Left lung (tissue), 10 donors: ENCODE results near the gene TRIP13. TPM values are rescaled to one million over a fixed set of nuclear protein-coding genes. Genes with fewer than 3 reads are reported as not detected.

Source experiments
- ATAC-seq: fragments of 200-7000 bp; cut with Tn5 transposase; one replicate; pipeline ENCODE4 v1.9.1; 2020; ENCODE audit warnings: moderate library complexity
- DNase-seq, 4 donors: peaks; one replicate each; pipeline ENCODE4 v3.0.0-alpha.2; 2013 to 2020
- H3K27ac ChIP-seq, 2 donors: fragments of 200-600 bp; sonication (generic) in 1 of 2; one replicate each; pipeline versions ENCODE4 v1.5.0 to v1.8.0; 2020 to 2021
- H3K27me3 ChIP-seq, 2 donors: fragments of 200-600 bp; sonication (generic) in 1 of 2; one replicate each; pipeline versions ENCODE4 v1.5.0 to v1.8.0; 2020 to 2021
- H3K36me3 ChIP-seq, 2 donors: fragments of 200-600 bp; sonication (generic) in 1 of 2; one replicate each; pipeline versions ENCODE4 v1.5.0 to v1.8.0; 2020 to 2021
- H3K4me1 ChIP-seq, 2 donors: fragments of 200-600 bp; one replicate each; pipeline ENCODE4 v1.8.0; 2021
- H3K4me3 ChIP-seq, 2 donors: fragments of 200-600 bp; sonication (generic) in 1 of 2; one replicate each; pipeline versions ENCODE4 v1.5.0 to v1.8.0; 2020 to 2021; ENCODE audit warnings: mild to moderate bottlenecking in 1 of 2
- H3K9me3 ChIP-seq, 2 donors: fragments of 200-600 bp; sonication (generic) in 1 of 2; one replicate each; pipeline versions ENCODE4 v1.5.0 to v1.8.0; 2020 to 2021
- intact Hi-C, 2 donors: fragments of 100-400 bp; cut with DNase I; formaldehyde crosslinking; loops; one replicate each; pipeline versions ENCODE4 v1.11.2 to v1.14.2; 2022
- polyA plus RNA-seq, 6 donors: library from polyadenylated mRNA; unstranded; fragments of 120-200 nt; gene quantifications; one replicate each; pipeline ENCODE4 v1.2.1, GENCODE V29; 2013; ENCODE audit not compliant: insufficient read length in 6 of 6
- total RNA-seq, 2 donors: library from RNA; stranded (reverse); fragmentation: NEBNext Ultra II Directional; extraction: Animal tissue kit (Norgen Biotek cat#: 25700); gene quantifications; one replicate each; pipeline ENCODE4 v1.2.1, GENCODE V29; 2021
- TF ChIP-seq, protein P1 (sequence below), 2 donors: fragments of 200-600 bp; sonication (generic) in 1 of 2; IDR thresholded peaks; one replicate each; pipeline versions ENCODE4 v1.5.0 to v1.8.0; 2021; ENCODE audit warnings: antibody characterized with exemption in 2 of 2
- donor health status: DM: no; HTN: yes; CAD: no.
- donor health status: DM: no; HTN: no; CAD: no.

Gene TRIP13
- total and polyA plus RNA-seq, 8 donors, result 4.3 to 17.4 (median 12.2) TPM

DNA sequence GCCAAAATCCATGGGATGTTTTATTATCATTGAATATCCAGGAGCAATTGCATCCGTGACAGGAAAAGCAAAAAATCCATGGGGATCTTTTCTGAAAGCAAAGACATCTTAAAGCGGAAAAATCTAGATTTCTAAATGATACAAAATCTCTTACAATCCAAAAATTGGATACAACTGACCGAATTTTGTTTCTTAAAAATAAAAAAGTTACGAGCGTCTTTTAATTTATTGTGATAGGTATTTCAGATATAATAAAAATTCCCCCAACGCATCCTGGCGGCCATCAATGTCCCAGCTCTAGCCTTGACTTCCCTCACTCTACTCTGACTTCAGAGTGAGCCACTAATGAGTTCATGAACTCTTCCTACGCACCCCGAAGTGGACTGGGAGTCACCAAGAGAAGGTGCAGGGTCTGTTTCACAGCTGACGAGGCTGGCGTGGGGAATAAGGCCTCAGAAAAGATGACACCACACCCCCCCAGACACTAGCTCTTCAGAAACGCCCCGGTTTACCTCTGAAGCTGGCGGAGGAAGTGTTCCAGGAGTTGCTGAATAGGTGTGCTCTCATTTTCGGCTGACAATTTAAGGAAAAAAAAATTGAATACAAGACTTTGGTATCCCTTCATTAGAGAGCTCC, 3.5 kb upstream of the TRIP13 start:
- Histone ChIP-seq H3K36me3 (peaks cover 0 to 72% of the 10 kb centered on the region in 2 donors), H3K27ac (no peak overlapping the region), H3K27me3 (no peaks in the 10 kb centered on the region), H3K9me3 (no peaks in the 10 kb centered on the region), H3K4me1 (peaks cover 5 to 30% of the 10 kb centered on the region in 2 donors), H3K4me3 (no peak overlapping the region)
- TF ChIP-seq, protein P1, sequence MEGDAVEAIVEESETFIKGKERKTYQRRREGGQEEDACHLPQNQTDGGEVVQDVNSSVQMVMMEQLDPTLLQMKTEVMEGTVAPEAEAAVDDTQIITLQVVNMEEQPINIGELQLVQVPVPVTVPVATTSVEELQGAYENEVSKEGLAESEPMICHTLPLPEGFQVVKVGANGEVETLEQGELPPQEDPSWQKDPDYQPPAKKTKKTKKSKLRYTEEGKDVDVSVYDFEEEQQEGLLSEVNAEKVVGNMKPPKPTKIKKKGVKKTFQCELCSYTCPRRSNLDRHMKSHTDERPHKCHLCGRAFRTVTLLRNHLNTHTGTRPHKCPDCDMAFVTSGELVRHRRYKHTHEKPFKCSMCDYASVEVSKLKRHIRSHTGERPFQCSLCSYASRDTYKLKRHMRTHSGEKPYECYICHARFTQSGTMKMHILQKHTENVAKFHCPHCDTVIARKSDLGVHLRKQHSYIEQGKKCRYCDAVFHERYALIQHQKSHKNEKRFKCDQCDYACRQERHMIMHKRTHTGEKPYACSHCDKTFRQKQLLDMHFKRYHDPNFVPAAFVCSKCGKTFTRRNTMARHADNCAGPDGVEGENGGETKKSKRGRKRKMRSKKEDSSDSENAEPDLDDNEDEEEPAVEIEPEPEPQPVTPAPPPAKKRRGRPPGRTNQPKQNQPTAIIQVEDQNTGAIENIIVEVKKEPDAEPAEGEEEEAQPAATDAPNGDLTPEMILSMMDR (IDR thresholded peaks at IDR 0.05), result no peak
- ATAC-seq, result no peak
- no peak for DNase-seq
- intact Hi-C loops, result no loop called here

DNA sequence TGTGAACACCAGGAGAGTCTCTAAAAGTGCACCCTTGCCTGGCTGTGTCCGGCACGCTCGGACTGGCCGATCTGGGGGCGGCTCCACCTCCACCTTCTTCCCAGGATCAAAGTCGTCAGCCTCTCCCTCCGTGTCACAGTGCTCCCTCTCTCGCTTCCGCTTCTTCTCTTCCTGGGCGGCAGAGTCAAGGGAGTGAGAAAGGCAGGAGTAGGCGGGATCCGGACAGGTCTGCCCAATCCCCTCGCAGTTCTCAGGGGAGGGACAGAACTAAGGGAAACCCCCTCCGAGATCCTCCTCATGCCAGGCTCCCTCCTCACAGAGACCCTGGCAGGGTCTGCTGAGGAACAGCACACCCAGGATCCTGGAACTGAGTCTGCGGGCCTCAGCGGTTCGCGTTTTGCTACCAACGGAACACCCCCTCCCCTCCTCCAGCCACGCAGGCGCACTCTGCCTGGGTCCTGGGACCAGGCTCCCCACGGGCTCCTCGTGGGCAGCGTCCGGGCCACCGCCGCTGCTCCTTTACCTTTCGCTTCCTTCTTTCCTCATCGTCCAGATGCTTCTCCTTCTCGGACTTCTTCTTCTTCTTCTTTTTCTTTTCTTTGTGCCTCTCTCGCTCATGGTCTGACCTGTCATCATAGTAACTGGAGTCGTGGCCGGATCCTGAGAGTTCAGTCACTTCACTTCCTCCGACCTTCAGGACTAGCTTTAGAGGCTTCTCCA, 1.4 kb upstream of the TRIP13 start:
- peaks cover 0 to 51% of the 10 kb centered on the region in 2 donors for H3K36me3 ChIP-seq
- H3K9me3 ChIP-seq, result no peaks in the 10 kb centered on the region
- no peak for ATAC-seq
- H3K4me1 ChIP-seq, result peaks cover 5 to 30% of the 10 kb centered on the region in 2 donors
- TF ChIP-seq, protein P1 (IDR thresholded peaks at IDR 0.05), result no peak
- peak overlapping the region in 1 of 2 donors; percentile 86 for H3K27ac ChIP-seq
- no peaks in the 10 kb centered on the region for H3K27me3 ChIP-seq
- DNase-seq, result no peak
- H3K4me3 ChIP-seq, result peak overlapping the region; percentile 82 to 96
- intact Hi-C loops, result no loop called here

DNA sequence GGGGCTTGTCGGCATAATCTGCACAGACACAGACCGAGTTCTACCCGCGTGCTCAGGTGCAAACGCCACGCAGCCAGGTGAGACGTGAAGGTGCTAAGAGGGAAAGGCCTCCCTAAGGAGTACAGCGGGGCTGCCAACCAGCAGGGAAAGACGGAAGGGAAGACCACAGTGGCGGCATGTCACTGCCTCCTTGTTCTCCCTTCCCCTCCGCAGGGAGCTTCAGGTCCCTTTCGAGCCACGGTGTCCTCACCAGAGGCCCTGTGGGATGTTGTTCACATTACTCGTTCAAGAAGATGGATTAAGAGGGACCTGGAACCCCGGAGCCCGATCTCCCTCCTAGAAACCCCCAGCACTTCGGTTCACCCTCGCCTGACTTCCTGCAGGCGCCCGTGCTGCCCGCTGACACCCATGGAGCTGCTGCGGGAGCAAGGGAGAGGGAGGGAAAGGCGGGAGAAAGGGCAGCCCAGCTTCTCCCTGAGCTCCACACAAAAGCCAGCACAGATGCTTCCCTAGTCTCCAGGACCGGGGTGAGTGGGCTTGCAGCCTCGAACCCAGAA, 769 bp upstream of the TRIP13 start:
- TF ChIP-seq, protein P1 (IDR thresholded peaks at IDR 0.05), result no peak
- intact Hi-C loops, result no loop called here
- peaks cover 0 to 45% of the 10 kb centered on the region in 2 donors for H3K36me3 ChIP-seq
- H3K9me3 ChIP-seq, result no peaks in the 10 kb centered on the region
- peak in 3 of 4 donors; percentile 6 to 62 (median 11) for DNase-seq
- H3K4me1 ChIP-seq, result peaks cover 5 to 30% of the 10 kb centered on the region in 2 donors
- peak; percentile 51 for ATAC-seq
- H3K27me3 ChIP-seq, result no peaks in the 10 kb centered on the region
- peak overlapping the region; percentile 82 to 96 for H3K4me3 ChIP-seq
- peak overlapping the region; percentile 79 to 86 for H3K27ac ChIP-seq

DNA sequence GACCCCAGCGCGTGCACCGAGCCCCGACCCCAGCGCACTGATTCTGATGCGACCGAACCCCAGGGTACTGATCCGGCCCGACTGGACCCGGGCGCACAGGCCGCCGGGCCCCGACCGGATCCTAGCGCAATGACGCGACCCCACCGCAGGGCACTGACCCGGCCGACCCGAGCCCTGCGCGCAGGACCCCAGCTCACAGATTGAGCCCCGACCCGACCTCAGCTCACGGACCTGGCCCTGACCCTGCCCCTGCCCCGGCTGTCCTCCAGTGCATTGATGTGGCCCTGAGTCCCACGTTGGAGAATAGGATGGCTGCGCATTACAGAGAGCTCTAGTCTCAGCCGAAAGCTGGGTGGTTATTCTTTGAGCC, 438 bp downstream of the TRIP13 start:
- no peak for ATAC-seq
- no peak for DNase-seq
- intact Hi-C loops, result no loop called here
- H3K36me3 ChIP-seq, result peaks cover 0 to 33% of the 10 kb centered on the region in 2 donors
- no peak overlapping the region for H3K27ac ChIP-seq
- H3K27me3 ChIP-seq, result no peaks in the 10 kb centered on the region
- peaks cover 5 to 30% of the 10 kb centered on the region in 2 donors for H3K4me1 ChIP-seq
- peak overlapping the region; percentile 82 to 96 for H3K4me3 ChIP-seq
- TF ChIP-seq, protein P1 (IDR thresholded peaks at IDR 0.05), result no peak
- no peaks in the 10 kb centered on the region for H3K9me3 ChIP-seq

DNA sequence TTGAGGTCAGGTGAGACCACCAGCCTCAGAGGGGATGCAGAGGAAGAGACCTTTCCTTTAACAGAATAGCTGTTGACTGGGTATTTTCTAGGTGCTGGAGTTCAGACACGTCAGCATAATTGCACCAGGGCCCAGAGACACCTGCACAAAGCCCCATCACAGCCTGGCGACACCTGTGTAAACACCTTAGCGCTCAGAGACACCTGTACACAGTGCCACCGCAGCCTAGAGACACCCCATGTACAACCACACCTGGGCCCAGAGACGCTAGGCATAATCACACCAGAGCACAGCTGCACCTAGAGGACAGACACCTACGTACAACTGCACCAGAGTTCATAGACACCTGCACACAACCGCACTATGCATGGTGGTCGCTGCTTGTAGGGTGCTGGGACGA, 1.0 kb downstream of the TRIP13 start:
- H3K4me1 ChIP-seq, result peaks cover 5 to 30% of the 10 kb centered on the region in 2 donors
- ATAC-seq (no peak), DNase-seq (no peak)
- no peaks in the 10 kb centered on the region for H3K27me3 ChIP-seq
- H3K9me3 ChIP-seq, result no peaks in the 10 kb centered on the region
- peaks cover 0 to 27% of the 10 kb centered on the region in 2 donors for H3K36me3 ChIP-seq
- H3K4me3 ChIP-seq, result peak overlapping the region in 1 of 2 donors; percentile 82
- TF ChIP-seq, protein P1 (IDR thresholded peaks at IDR 0.05), result no peak
- intact Hi-C loops, result no loop called here
- no peak overlapping the region for H3K27ac ChIP-seq
